Measurements from ENCODE around the gene ATXN1.

The ATXN1 gene

GRCh38 chr6:16480763-16481560, 280.3 kb downstream of the ATXN1 start:
- H3K4me3 Mint-ChIP-seq: peak overlapping the region; percentile 71
- H3K4me1 Mint-ChIP-seq (ENCODE audit: low read depth): peaks cover 86% of the 10 kb centered on the region
- H3K27ac Mint-ChIP-seq: peak overlapping the region; percentile 97
- H3K36me3 Mint-ChIP-seq: peaks cover 17% of the 10 kb centered on the region
- H3K27me3 Mint-ChIP-seq: no peaks in the 10 kb centered on the region
- no peaks in the 10 kb centered on the region for H3K9me3 Mint-ChIP-seq (ENCODE audit: low read depth)

GRCh38 chr6:16477367-16478149, 283.7 kb downstream of the ATXN1 start:
- Mint-ChIP-seq H3K27ac (peak overlapping the region; percentile 91), H3K4me3 (no peak overlapping the region), H3K36me3 (peaks cover 22% of the 10 kb centered on the region), H3K9me3 (ENCODE audit: low read depth) (peaks cover 4% of the 10 kb centered on the region), H3K4me1 (ENCODE audit: low read depth) (peaks cover 83% of the 10 kb centered on the region), H3K27me3 (no peaks in the 10 kb centered on the region)

- H3K27ac Mint-ChIP-seq: peak overlapping the region; percentile 91
- H3K9me3 Mint-ChIP-seq (ENCODE audit: low read depth): peaks cover 4% of the 10 kb centered on the region
- peaks cover 24% of the 10 kb centered on the region for H3K36me3 Mint-ChIP-seq
- H3K4me1 Mint-ChIP-seq (ENCODE audit: low read depth): peaks cover 83% of the 10 kb centered on the region
- no peak overlapping the region for H3K4me3 Mint-ChIP-seq
- no peaks in the 10 kb centered on the region for H3K27me3 Mint-ChIP-seq
These were observed 284.4 kb downstream of the ATXN1 start for GRCh38 chr6:16476861-16477260.

- Mint-ChIP-seq H3K4me1 (ENCODE audit: low read depth) (peaks cover 83% of the 10 kb centered on the region), H3K4me3 (peak overlapping the region; percentile 63)
These were observed 285.8 kb downstream of the ATXN1 start for GRCh38 chr6:16475494-16475781.

DNA sequence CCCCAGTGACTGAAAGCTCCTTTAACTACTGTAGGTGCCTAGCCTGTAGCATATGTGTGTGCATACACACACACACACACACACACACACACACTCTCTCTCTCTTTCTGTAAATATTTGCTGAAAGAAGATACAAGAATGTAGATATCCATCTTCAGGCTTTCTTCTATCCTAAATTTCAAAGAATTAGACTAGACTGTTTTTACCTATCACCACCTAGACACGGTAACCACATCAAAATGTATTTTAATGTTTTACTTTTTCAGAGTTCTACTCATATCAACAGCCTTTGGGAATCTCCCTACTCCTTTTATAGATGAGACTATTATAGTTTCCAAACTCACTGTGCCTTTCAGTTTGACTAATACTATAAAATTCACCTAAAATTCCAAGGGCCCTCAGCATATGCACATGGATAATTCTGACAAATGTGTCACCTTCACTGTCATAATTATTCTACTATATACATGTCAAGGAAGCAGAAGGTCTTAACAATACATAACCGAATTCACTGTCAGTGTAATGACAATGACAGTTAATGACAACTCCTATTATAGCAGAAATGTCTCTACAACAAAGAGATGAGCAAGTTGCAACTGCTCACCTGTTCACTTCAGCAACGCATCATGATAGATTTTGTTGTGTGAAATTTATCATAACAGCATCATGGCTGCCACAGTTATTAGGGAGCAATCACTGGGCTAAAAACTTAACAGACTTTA, 286.3 kb downstream of the ATXN1 start:
- Mint-ChIP-seq H3K4me1 (ENCODE audit: low read depth) (peaks cover 82% of the 10 kb centered on the region), H3K36me3 (peaks cover 19% of the 10 kb centered on the region), H3K9me3 (ENCODE audit: low read depth) (peaks cover 4% of the 10 kb centered on the region), H3K27ac (peak overlapping the region; percentile 91), H3K27me3 (no peaks in the 10 kb centered on the region), H3K4me3 (peak overlapping the region; percentile 63)

More at GRCh38 chr6:16475494-16475781, 285.8 kb downstream of the ATXN1 start:
- Mint-ChIP-seq H3K9me3 (ENCODE audit: low read depth) (peaks cover 4% of the 10 kb centered on the region), H3K36me3 (peaks cover 22% of the 10 kb centered on the region), H3K27ac (peak overlapping the region; percentile 91), H3K27me3 (no peaks in the 10 kb centered on the region)

- Mint-ChIP-seq H3K4me1 (ENCODE audit: low read depth) (peaks cover 86% of the 10 kb centered on the region), H3K4me3 (peak overlapping the region; percentile 63), H3K9me3 (ENCODE audit: low read depth) (peaks cover 4% of the 10 kb centered on the region), H3K27me3 (no peaks in the 10 kb centered on the region), H3K36me3 (peaks cover 21% of the 10 kb centered on the region), H3K27ac (peak overlapping the region; percentile 91)
These were observed 287.1 kb downstream of the ATXN1 start for GRCh38 chr6:16473908-16474771.

DNA sequence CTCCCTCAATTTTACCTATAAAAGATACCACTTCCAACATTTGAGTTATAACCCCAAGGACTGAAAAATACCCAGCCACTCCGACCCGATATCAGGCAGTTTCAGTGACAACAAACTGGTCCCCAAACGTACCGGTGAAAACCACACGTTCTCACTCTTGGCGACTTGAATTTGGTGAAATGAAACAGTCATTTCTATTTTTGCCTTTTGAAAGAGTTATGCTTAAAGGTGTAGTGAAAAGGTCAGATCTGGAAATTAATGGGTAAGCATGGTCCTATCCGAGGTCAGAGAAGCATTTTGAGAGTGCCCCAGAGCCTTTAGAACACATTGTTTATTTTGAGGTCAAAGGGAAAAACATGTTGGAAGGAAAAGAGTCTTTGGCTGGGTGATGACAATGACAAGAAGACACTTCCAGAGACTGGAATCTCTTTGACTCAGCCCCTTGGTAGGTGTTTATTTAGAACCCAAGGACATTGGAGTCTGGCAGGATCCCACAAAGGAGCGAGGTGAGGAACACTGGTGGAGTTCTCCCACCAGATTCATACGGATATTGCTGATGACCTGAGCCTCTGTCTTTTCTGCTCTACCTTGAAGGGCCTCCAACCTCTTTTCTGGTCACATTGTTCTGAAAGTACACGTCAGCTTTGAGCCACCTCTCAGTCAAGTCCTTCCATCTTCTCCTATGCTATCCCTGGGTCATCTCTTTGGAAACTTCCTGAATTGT, 287.9 kb downstream of the ATXN1 start:
- Mint-ChIP-seq H3K4me1 (ENCODE audit: low read depth) (peaks cover 83% of the 10 kb centered on the region), H3K9me3 (ENCODE audit: low read depth) (peaks cover 4% of the 10 kb centered on the region), H3K4me3 (peak overlapping the region; percentile 58), H3K27ac (peak overlapping the region; percentile 91), H3K27me3 (no peaks in the 10 kb centered on the region), H3K36me3 (peaks cover 20% of the 10 kb centered on the region)

DNA sequence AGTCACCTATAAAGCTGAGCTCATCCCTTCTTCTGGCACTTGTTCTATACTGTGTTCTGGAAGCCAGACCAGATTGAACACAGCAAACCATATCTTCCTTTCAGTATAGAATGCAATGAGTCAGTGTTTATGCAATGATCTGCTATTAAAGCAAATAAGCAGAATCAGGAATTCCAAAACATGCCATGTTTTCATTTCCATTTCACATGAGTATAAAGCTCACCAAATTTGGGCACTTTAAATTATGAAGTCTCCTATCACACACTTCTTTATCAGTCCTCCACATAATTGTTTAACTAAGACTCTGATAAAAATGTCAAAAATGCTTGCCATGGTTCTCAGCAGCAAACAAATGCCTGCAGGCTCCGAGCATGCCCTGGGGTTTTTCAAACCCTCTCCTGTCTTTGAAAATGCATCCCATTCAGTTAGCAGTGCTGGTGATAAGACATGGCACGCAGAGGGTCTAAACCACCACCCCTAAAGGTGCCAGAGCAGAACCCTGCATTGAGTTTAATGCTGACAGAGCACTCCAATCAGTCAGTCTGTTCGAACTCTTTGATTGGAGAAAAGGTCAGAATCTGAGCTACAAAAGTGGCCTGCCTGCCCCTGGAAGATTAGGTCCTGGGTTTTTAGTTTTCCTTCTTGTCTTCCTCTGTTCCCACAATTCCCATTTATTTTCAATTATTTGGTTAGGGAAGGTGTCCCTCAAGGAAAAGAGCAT, 288.8 kb downstream of the ATXN1 start:
- Mint-ChIP-seq H3K4me1 (ENCODE audit: low read depth) (peaks cover 75% of the 10 kb centered on the region), H3K27me3 (no peaks in the 10 kb centered on the region), H3K9me3 (ENCODE audit: low read depth) (peaks cover 4% of the 10 kb centered on the region), H3K4me3 (no peak overlapping the region), H3K27ac (peak overlapping the region; percentile 91), H3K36me3 (peaks cover 18% of the 10 kb centered on the region)

DNA sequence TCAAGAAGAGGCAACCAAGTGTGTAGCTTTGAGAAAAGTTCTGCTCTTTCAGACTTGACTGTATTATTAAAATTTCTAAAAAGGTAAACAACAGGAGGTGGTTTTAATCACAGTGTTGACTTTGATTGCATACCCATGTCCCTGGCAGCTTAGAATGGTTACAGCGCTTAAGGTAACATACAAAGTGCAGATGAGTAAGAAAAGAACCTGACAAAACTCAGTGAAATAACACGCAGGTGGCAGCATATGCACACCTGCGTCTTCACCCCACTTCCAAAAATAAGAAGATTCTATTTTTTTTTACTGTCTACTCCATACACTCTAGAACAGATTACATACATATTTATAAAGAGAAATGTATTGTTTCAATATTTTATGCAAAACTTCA, 289.4 kb downstream of the ATXN1 start:
- H3K36me3 Mint-ChIP-seq: peaks cover 19% of the 10 kb centered on the region
- peaks cover 72% of the 10 kb centered on the region for H3K4me1 Mint-ChIP-seq (ENCODE audit: low read depth)
- H3K9me3 Mint-ChIP-seq (ENCODE audit: low read depth): peaks cover 4% of the 10 kb centered on the region
- H3K27me3 Mint-ChIP-seq: no peaks in the 10 kb centered on the region
- H3K27ac Mint-ChIP-seq: peak overlapping the region; percentile 91
- H3K4me3 Mint-ChIP-seq: no peak overlapping the region

- peak overlapping the region; percentile 91 for H3K27ac Mint-ChIP-seq
- peaks cover 4% of the 10 kb centered on the region for H3K9me3 Mint-ChIP-seq (ENCODE audit: low read depth)
- H3K36me3 Mint-ChIP-seq: peaks cover 17% of the 10 kb centered on the region
- peak overlapping the region; percentile 65 for H3K4me3 Mint-ChIP-seq
- peaks cover 69% of the 10 kb centered on the region for H3K4me1 Mint-ChIP-seq (ENCODE audit: low read depth)
- no peaks in the 10 kb centered on the region for H3K27me3 Mint-ChIP-seq
These were observed 289.9 kb downstream of the ATXN1 start for GRCh38 chr6:16471222-16471909.

DNA sequence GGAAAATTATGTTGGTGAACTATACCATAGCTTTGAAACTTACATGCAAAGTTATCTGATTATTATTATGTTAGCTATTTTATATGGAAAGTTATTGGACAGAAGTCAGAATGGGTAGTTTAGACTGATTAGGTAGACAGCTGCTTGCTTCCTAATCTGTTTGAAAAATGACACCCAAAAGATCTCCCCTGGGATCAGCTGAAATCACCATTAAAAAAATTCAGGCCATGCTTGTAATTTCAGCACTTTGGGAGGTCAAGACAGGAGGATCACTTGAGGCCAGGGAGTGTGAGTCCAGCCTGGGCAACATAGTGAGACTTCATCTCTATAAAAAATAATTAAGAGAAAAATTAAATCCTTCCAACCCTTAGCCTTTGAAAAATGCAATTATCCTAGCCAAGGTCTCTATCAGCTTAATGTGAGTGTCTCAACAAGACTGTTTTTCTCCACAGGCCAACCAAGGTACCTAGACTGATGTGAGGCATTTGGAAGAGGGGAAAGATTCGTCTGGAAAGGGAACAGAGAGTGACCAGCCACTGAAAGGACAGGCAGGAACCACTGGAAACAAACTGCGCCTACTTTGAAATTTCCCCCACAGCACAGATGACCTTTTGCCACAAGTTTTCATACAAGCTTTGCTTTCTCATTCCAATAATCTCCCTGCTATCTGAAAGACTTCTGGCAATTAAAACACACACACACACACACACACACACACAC, 290.6 kb downstream of the ATXN1 start:
- peak overlapping the region; percentile 91 for H3K27ac Mint-ChIP-seq

DNA sequence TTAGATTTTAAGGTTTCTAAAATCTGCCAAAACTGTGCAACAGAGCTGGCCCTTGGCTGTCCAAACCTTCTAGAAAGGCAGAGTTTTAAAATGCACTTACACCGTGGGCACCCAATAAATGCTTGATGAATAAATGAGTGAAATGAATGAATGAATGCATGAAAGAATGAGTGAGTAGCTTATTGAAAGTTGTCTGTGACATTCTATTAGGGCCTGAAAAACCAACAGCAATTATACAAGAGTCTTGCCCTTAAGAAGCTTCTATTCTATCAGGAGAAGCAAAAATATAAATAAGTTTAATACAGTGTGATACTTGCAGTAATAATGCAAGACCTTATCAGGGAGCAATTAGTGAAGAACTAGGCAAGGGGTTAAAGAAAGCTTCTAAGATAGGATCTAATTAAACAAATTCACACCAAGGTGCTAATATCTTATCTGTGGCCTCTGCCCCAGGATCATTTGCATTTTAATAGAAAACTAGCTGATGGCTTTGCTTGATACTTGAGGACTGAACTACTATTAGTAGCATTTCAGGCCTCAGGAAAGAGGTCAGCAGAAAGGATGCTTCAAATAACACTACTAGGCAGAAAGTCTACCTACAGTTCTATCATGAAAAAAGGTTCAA, 292.2 kb downstream of the ATXN1 start:
- H3K9me3 Mint-ChIP-seq (ENCODE audit: low read depth): peaks cover 8% of the 10 kb centered on the region
- H3K27ac Mint-ChIP-seq: peak overlapping the region; percentile 7
- no peak overlapping the region for H3K4me3 Mint-ChIP-seq
- H3K36me3 Mint-ChIP-seq: peaks cover 20% of the 10 kb centered on the region
- H3K27me3 Mint-ChIP-seq: no peaks in the 10 kb centered on the region
- peaks cover 54% of the 10 kb centered on the region for H3K4me1 Mint-ChIP-seq (ENCODE audit: low read depth)

More for the DNA sequence above, 290.6 kb downstream of the ATXN1 start:
- H3K4me1 Mint-ChIP-seq (ENCODE audit: low read depth): peaks cover 66% of the 10 kb centered on the region
- no peak overlapping the region for H3K4me3 Mint-ChIP-seq
- peaks cover 4% of the 10 kb centered on the region for H3K9me3 Mint-ChIP-seq (ENCODE audit: low read depth)
- peaks cover 17% of the 10 kb centered on the region for H3K36me3 Mint-ChIP-seq
- no peaks in the 10 kb centered on the region for H3K27me3 Mint-ChIP-seq

Measured in activated naive CD8-positive, alpha-beta T cell (primary cell).